Measurements from ENCODE around the gene GRIA4.
"Not testable (repeated sequence)": the region's sequence is repeated elsewhere in the genome, so short reads cannot be mapped to it uniquely, and the experiment has no call there.

Gene GRIA4

DNA sequence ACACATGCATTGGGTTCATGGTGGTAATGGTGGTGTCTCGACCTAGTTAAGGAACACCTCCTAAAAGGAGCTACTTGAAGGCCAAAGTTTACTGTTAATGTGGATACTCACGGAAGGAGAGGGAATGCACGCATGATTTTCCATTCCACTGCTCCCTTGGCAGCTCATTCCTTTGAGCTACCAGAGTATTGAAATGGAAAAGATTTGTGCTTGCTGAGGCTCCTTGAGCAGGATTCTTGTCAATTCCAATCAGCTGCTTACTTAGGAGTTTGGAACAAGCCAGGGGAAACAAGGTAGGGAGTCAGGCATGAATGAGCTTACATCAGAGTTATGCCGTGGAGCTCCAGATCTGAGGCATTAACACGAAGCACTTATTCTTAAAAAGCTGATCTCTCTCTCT lies 108.8 kb downstream of the GRIA4 start:
- DNase-seq (ENCODE audit: low read depth in 1 of 2, low spot score in 1 of 2), result no peak

DNA sequence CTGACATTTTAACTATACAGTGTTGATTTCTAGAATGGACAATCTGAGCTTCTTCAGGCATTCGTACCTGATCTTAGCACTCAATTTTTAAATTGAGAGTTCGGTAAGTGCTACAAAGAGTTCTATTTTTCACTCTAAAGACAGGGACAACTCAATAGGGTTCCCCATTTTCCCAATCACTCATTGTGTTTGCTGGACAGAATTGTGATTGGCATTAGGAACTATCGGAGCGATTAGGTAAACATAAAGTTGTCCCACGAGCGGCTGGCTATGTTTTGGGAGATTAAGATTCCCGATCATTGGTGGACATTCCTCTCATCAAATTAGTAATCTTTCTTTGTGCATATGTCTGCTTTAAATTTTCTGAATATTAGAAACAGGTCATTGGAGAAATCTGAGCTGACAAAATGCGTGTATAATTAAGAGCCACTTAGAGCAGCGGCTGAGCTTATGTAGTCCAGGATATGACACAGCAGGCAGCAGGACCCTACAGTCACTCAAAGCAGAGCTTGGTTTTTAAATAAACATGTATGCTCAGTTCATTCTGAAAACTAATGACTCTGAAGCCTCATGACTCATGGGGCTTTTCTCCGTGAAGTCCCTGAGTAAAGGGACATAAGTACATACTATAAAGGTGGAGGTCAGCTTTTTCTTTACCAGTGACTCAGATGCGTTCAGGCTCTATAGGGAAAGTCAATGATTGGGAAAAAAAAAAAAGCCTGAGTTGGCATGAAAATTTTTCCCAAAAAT lies 109.4 kb downstream of the GRIA4 start:
- no peak for DNase-seq (ENCODE audit: low read depth in 1 of 2, low spot score in 1 of 2)

DNA sequence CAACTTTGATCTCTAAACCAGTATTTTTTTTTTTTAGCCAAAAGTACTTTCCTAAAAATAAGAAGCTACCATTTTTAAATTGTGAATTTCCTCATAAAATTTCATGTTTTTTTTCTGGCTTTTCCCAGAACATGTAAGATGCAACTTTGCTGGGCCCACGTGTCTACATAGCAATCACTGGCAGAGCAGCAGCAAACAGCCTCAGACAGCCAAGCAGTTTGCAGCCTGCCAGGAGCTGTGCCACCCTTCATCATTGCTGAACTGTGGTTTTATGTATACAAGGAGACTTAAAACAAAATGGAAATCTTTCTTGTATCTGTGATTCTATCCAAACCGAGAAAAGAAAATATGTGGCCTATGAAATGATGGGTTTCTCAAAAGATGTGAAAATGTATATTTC lies 110.2 kb downstream of the GRIA4 start:
- no peak for DNase-seq (ENCODE audit: low read depth in 1 of 2, low spot score in 1 of 2)

DNA sequence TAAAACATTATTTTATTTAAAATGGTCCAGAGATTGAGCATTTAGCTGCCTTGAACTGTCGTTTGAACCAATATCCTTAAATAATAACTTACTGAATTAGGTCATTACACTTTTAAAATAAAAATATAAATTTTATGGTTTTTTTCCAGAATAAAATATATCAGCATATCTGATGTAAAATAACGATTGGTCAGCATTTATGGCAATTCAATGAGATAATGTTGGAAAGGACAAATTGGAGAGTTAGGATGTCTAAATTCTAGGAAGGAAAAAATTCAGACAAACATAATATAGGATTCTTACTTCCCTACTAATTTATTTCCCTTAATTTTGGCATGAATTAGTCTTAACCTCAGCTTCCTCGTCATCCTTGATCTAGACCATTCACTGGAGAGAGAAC lies 113.4 kb downstream of the GRIA4 start:
- DNase-seq (ENCODE audit: low read depth in 1 of 2, low spot score in 1 of 2), result no peak

DNA sequence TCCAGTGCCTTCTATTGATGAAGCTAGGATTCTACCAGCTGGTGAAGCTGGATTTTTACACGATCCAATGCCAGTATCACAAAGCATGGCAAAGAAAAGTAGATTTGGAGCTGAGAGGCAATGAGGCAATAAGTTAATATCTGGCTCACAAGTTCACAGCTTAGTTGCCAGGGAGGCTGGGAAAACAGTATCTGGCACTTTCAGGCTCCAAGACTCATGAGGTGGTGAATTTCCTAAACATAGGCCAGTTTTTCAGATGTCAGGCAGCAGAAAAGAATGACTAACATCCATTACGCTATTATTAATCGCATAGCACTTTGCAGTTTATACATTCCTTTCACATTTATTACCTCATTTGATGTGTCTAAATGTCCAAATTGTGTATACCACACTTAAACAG lies 122.7 kb downstream of the GRIA4 start:
- DNase-seq (ENCODE audit: low read depth in 1 of 2, low spot score in 1 of 2), result no peak

DNA sequence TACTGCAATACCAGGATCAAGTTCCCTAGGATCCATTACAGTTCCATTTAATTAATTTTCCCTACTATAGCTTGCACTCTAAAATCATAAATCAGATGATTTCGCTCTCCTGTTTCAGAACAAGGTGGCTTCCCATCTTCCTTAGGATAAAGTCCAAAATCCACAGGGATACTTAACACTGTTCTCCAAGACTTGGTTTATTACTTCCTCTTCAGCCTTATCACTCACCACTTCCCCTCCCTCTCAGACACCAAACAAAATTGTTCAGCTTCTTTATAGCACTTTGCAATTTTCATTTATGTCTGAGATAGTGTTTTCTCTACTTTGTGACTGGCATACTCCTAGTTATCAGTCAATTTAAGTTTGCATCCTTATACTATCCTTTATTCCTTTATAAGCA lies 124.6 kb downstream of the GRIA4 start:
- no peak for DNase-seq (ENCODE audit: low read depth in 1 of 2, low spot score in 1 of 2)

DNA sequence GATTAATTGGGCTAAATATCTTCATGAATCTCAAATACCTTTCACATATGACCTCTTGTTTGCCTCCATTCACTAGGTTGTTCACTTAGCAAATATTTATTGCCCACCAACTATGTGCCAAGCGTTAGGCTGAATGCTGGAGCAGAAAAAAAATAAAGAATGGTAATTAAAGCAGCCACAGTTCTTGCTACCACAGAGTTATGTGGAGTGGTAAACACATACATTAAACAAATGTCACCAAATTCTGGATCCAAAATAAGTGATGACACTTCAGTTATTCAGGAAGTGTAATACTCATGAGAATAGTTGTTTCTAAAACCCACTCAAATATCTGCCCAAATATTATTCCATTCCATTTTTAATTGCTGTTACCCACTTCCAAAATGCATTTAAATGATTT lies 128.4 kb downstream of the GRIA4 start:
- no peak for DNase-seq (ENCODE audit: low read depth in 1 of 2, low spot score in 1 of 2)

DNA sequence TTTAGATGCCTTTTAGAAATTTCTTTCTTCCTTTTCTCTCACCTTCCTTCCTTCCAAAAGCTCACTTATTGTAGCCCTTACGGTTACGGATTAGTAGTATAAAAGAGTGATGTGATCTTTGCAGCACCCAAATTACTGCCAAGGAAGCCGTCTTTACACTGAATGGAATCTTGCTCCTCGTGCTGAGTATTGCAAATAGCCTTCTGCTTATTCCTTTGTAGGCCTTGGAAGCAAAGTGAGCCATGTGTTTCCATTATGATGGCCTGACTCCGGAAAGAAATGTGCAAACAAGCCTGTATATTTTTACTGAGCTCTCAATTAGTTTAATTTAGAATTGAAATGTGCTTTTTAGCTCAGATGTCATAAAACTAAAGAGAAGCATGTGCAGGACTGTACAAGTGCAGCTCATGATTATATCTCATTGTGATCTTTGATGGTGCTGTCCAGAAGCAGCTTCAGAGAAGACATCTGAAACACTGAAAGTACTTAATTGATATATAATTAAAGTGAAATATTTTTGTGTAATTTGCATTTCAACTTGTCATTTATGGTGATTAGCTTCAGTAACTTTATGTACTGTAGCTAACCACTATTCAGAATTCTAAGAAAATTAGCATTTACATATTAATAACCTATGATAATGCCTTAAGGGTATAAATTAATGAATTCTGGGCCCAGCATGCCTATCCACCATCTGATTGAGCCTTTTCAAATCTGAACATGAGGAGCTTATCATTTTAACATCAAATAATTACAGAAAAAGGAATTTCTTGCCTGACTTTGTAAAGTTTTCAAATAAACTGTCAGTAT lies 129.3 kb downstream of the GRIA4 start:
- DNase-seq (ENCODE audit: low read depth in 1 of 2, low spot score in 1 of 2), result no peak

DNA sequence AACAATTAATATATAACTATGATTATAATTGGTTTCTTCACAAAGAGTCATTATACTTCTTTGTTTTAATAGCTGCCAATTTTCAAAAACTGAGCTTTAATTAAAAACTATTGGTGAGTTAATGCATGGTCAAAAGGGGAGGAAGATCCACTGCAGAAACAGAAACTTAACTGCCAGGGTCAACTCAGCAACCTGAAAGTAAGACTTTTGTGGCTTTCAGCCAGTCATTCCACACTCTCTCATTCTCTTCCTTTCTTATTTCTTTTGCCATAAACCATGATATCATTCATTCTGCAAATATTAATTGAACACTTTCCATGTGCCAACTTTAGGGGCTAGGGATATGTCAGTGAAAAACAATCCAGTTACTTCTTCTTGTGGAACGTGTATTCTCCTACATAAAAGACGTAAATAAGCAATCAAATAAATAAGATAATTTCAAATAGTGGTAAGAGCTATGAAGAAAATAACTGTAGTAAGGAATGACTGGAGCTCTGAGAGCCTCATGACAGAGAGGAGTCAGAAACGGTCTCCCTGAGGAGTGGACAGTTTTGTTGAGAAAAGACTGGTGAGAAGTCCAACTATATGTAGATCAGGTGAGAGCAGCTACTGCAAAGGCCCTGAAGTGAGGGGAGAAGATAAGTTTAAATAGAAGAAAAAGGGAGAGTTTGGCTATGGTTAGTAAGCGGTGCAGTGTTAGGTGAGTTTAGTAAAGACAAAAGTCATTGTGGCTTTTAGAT lies 130.5 kb downstream of the GRIA4 start:
- no peak for DNase-seq (ENCODE audit: low read depth in 1 of 2, low spot score in 1 of 2)

DNA sequence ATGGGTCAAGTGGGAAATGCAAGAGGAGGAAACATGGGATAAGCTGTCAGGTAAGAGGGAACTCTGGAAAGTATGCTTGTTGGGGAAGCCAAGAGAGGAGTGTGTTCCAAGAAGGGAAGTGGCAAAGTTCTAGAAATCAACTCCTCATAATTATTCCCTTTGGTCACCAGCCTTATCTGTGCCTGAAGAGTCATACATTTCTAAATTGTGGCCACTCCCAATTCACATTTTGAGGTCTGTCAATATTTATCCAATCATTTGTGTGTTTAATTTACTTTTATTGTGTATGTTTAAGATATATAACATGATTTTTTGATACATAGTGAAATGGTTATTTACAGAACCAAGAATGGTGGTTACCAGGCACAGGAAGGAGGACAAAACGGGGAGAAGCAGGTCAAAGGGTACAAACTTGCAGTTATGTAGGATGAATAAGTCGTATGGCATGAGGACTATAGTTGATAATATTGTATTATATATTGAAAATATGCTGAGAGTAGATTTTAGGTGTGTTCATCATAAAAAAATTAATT lies 131.7 kb downstream of the GRIA4 start:
- no peak for DNase-seq (ENCODE audit: low read depth in 1 of 2, low spot score in 1 of 2)

DNA sequence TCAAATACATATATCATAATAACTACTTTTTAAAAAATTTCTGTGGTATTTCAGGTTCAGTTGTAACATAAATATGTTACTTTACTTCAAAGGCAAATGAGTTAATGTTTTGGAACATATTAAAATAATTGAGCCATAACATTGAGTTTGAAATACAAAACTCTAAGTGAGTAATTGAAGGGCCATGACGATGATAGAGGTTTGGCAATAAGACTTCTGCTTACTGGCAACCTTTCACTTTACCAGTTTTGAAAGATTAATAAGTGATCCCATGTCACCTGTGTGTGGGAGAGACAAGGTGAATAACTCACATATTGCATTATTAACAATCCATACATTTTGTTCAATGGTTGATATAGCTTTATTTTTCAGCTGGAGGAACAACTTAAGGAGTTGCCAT lies 144.4 kb downstream of the GRIA4 start:
- no peak for DNase-seq (ENCODE audit: low read depth in 1 of 2, low spot score in 1 of 2)

DNA sequence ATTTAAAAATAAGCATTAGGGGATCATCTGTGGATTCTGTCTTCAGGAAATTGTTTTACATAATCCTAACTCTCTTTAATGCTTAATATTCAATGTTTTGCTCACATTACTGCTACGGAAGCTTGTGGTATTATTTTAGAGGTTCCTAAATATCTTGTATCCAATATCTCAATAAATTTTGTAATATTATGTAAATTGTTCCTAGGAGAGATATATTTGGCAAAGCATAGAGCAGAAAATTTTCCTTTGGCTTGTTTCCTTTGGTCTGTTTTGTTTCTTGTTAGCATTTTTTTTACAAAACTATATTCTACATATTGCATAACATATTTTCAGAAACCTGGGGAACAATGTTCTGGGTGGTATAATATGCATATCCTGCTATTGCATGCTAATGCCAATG lies 144.8 kb downstream of the GRIA4 start:
- no peak for DNase-seq (ENCODE audit: low read depth in 1 of 2, low spot score in 1 of 2)

DNA sequence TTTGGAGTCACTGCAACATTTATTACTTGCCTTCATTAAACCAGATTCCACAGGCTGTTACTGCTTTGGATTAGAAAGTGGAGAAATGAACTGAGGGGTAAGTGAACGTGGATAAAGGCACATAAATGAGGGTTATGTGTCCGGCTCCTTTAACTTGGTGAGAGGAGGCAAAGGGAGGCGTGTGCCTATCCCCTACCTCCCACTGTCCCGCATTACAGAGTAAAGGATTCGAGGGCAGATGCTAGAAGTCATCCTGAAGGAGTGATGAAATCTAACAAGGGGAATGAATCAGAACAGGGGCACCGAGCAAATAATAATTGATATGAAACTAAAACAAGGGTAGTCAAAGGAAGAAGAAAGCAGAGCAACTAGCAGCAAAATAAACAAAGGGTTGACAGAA lies 147.2 kb downstream of the GRIA4 start:
- no peak for DNase-seq (ENCODE audit: low read depth in 1 of 2, low spot score in 1 of 2)

DNA sequence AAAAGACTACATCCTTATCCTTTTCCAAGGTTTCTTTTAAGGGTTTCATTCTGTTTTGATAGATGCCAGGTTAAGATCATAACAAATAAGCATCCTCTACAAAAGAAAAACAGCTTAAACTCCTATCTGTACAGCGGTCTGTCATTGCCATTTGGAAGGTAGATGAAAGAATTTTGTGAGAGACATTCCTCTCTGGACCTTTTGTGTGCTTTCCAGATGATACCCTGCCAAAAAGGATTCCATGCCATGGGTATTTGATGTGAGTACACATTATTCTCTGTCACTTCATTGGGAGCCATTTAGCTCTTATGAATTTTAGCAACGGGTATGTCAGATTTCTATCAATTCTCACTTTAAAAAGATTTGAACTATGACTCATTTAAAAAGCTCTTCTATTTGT lies 153.7 kb downstream of the GRIA4 start:
- DNase-seq (ENCODE audit: low read depth in 1 of 2, low spot score in 1 of 2), result no peak

DNA sequence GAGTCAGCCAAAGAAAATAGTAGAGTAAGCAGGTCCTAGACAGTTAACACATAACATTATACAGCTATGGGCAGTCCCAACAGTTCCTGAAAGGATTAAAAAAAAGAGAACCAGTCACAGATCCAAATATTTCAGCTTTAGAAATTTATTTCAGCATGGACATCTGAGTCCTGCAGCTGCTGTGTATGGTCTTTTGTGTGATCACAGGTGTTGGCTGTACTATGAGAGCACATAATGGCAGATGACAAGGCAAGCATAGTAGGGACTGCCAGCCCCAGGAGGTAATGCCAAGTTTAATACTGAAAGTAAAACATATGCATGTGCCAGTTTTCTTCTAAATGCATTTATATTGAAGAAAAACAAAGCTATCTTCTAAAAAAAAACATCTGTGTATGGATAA lies 158.1 kb downstream of the GRIA4 start:
- DNase-seq (ENCODE audit: low read depth in 1 of 2, low spot score in 1 of 2), result no peak

DNA sequence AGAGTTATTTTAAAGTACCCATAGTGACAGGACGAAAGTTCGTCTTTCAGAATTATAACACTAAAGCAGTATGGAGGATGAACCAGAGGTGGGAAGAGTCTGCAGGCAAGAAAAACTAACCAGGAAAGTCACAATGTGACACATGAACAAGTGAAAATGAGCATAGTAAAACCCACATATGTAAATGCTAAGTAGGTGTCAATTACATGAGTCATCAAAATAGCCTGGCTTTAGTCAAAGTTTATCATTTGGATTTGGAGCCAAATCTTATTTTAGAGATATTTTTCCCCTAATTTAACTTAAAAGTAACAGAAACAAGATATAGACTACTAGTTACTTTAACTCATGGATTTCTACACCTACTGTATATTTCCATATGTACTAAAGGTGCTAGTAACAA lies 159.8 kb downstream of the GRIA4 start:
- DNase-seq (ENCODE audit: low read depth in 1 of 2, low spot score in 1 of 2), result no peak

DNA sequence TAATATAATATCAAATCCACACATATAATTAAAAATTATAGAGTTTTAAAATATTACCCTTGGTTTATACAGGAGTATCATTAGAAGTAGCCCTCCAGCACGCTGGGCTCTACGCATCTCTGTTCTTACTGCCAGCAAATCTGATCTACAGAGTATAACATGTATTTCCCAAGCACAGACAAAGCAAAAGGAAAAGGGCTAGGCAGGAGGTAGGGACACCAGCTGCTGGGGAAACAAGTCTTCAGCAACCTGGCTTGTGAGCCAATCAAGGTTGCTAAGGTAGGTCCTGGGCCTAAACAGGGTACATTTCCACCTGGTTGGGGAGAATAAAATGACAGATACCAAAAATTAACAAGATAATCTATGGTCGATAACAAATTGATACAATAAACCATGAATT lies 163.6 kb downstream of the GRIA4 start:
- not testable (repeated sequence) for DNase-seq (ENCODE audit: low read depth in 1 of 2, low spot score in 1 of 2)

DNA sequence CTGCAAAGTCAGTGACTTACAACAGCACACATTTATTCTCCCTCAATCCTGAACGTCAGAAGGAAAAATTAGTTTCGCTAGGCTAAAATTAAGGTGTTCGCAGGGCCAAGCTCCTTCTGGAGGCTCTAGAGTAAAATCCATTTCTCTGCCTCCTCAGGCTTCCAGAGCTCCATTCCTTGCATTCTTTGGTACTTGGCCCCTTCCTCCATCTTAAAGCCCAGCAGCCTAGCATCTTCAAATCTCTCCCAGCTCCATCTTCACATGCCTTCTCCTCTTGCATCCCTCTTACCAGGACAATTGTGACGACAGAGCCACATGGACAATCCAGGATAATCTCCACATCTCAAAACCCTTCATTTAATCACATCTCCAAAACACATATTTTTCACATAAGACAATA lies 165.0 kb downstream of the GRIA4 start:
- no peak for DNase-seq (ENCODE audit: low read depth in 1 of 2, low spot score in 1 of 2)

DNA sequence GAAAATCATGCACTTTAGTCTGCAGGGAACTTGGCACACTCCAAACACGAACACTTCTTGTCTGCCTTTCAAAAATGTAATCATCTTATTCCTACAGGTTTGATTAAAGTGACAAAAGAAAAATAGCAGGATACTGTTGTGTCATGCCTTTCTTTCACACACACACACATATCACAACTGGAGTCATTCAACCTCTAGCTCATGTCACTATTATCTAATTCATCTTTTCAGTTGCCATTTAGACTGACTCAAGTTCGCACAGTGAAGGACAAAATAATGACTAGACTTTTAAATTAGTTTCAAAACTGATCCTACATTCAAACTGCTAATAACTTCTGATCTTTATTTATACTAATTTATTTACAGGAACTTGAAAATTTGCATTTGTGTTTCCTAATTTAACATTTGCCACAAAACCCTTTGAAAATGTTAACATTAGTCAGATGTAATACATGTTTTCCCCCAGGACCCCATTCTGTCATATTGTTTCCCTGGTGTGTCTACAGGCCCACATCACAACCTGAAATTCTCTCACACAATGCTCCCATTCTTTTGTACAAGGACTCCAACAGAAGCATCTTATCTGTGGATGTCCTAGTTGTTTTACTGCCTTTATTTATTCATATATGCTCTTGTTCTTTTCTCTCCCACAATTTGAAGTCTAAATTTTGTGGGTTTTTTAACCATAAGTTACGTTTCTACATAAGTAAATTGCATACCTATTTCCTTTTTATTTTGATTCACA lies 171.1 kb downstream of the GRIA4 start:
- no peak for DNase-seq (ENCODE audit: low read depth in 1 of 2, low spot score in 1 of 2)

DNA sequence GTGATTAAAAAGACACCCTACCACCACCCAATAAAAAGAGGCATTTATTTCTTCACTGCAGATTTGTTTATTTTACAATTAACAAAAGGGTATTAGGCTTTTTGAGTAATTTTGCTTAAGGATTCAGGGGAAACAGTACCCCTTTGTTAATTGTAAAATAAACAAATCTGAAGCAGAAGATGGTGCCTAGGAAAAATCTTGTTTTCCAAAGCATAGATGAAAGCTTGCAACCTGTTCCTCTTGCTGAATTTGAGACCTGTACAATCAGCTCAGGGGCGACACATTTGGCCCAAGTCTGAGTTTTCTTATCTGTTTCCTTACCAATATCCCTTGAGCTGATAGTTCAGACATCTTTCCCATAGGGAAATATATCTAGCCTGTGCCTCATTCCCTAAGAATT lies 171.9 kb downstream of the GRIA4 start:
- DNase-seq (ENCODE audit: low read depth in 1 of 2, low spot score in 1 of 2), result no peak

DNA sequence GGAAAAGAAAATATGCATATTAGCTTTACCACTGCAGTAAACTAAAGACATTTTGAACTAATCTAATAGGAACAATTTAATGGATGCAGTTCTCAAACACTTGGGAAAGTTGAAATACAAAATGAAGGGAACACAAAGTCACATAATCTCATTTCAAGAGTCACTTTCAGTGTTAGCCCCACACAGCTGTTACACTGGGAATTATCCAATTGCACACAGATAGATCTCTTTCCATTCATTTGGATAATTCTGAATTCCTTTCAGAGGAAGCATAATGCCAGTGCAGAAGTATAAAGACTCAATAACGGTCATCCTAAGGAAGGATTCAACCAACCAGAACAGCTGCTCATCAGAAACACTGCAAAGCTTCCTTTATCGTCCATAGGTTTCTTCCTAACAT lies 173.3 kb downstream of the GRIA4 start:
- no peak for DNase-seq (ENCODE audit: low read depth in 1 of 2, low spot score in 1 of 2)

All from activated T-helper 1 cell treated with anti-CD3 and anti-CD28 coated beads, Interleukin-2, amount 50 U/mL, for 16 hours (primary cell).